Measurements from ENCODE around the gene ZNF222. TPM values are rescaled to one million over a fixed set of nuclear protein-coding genes. Genes with fewer than 3 reads are reported as not detected.

The ZNF222 gene
- total and polyA plus RNA-seq, 2 of the 8 experiments (the other 6 are each of a cell fraction or from before 2014, with no cell fraction given), result 1.7 to 3.4 TPM

DNA sequence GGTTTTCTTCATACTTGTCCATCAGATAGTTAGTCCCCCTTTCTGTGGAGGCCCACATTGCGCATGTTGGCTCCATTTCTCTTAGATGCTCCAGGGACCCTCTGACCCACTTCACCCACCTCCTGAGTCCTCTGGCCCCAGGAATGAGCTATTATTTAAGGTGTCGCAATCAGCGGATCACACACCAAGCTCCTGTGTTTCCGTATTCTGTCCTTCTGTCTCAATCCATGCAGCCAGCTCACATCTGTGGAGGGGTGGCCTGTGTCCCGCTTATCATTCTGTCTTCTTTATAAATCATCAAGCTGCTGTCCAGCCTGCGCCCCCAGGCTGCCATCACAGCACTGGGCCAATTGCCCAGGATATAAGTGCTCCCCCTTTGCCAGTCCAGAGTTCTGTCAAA is 17.7 kb upstream of the ZNF222 start:
- 94% methylated on average over 6 of the region's 6 CpGs; no CpG with 5 or more reads in 1 of the 2 experiments for WGBS, 2 experiments (ENCODE audit: extremely low coverage in 1 of 2, insufficient coverage in 1 of 2, insufficient read length in 1 of 2, insufficient replicate concordance in 2 of 2, low coverage in 1 of 2, low lambda C conversion rate in 2 of 2, missing lambda C conversion rate in 1 of 2)
- no peaks in the 10 kb centered on the region for H3K27me3 ChIP-seq (replicated peaks in 1 of 4; ENCODE audit: control insufficient read depth in 3 of 4, extremely low read depth in 1 of 4, insufficient read depth in 3 of 4, low read length in 3 of 4)
- H2AFZ ChIP-seq (ENCODE audit: low read length), result no peak overlapping the region
- no peak overlapping the region for H3K18ac ChIP-seq (ENCODE audit: extremely low read depth, low read length)
- no peaks in the 10 kb centered on the region for H4K20me1 ChIP-seq (replicated peaks in 1 of 2; ENCODE audit: control insufficient read depth in 1 of 2, insufficient read depth in 2 of 2, low read length in 2 of 2)
- no peak overlapping the region for H2BK12ac ChIP-seq (ENCODE audit: low read depth, low read length)
- no peak overlapping the region for H3K9ac ChIP-seq (replicated peaks in 1 of 4; ENCODE audit: extremely low read depth in 1 of 4, low read depth in 3 of 4, low read length in 3 of 4)
- H2BK15ac ChIP-seq (ENCODE audit: low read length), result no peak overlapping the region
- peaks cover 5% of the 10 kb centered on the region for H3K23me2 ChIP-seq (ENCODE audit: low read depth, low read length)
- H3K79me1 ChIP-seq (ENCODE audit: low read depth, low read length), result no peaks in the 10 kb centered on the region
- H2BK20ac ChIP-seq (ENCODE audit: low read length), result no peak overlapping the region
- ChIA-PET POLR2A (ENCODE audit: partially characterized antibody) (no interaction called here), CTCF (ENCODE audit: partially characterized antibody) (no interaction called here)
- H3K4me2 ChIP-seq (ENCODE audit: insufficient read depth in 1 of 2, low read depth in 2 of 2, low read length in 2 of 2), result no peak overlapping the region
- no peak overlapping the region for H2AK5ac ChIP-seq (ENCODE audit: low read depth, low read length)
- H2BK120ac ChIP-seq (replicated peaks; ENCODE audit: low read depth, low read length), result no peak overlapping the region
- H4K8ac ChIP-seq (ENCODE audit: extremely low read depth, insufficient read depth, low read length), result no peak overlapping the region
- H4K91ac ChIP-seq (replicated peaks; ENCODE audit: insufficient read length, low read length), result no peak overlapping the region
- DNase-seq (ENCODE audit: low read depth in 1 of 2, low spot score in 2 of 2) (no peak), FAIRE-seq (no peak)
- H4K5ac ChIP-seq (ENCODE audit: insufficient read length, low read depth, low read length), result no peak overlapping the region
- no peak overlapping the region for H3K56ac ChIP-seq (replicated peaks; ENCODE audit: insufficient read length, low read depth, low read length)
- H3K4ac ChIP-seq (replicated peaks; ENCODE audit: insufficient read length, low read depth, low read length), result no peak overlapping the region
- H2BK5ac ChIP-seq (ENCODE audit: low read depth, low read length), result no peak overlapping the region
- no peak overlapping the region for H3K27ac ChIP-seq (ENCODE audit: low read depth, low read length)
- TF ChIP-seq CHD2 (IDR thresholded peaks at IDR 0.05; ENCODE audit: low read length), result no peak
- H3K4me1 ChIP-seq (replicated peaks in 1 of 4; ENCODE audit: control insufficient read depth in 3 of 4, insufficient read depth in 4 of 4, low read length in 3 of 4), result peaks cover 0 to 3% (median 0%) of the 10 kb centered on the region in 4 experiments; a peak in 1 of 7 replicates
- H3K36me3 ChIP-seq (ENCODE audit: control insufficient read depth in 2 of 4, insufficient read depth in 4 of 4, low read length in 3 of 4), result peaks cover 2 to 39% (median 28%) of the 10 kb centered on the region in 4 experiments; a peak in 6 of 8 replicates
- H3K9me3 ChIP-seq (ENCODE audit: insufficient read depth in 2 of 2, low read depth in 1 of 2, low read length in 1 of 2), result peaks cover 35 to 36% of the 10 kb centered on the region in 2 experiments
- H3K4me3 ChIP-seq (ENCODE audit: extremely low read depth in 1 of 4, insufficient read depth in 2 of 4, low read depth in 3 of 4, low read length in 4 of 4), result no peak overlapping the region
- no peak overlapping the region for H3K23ac ChIP-seq (ENCODE audit: insufficient read length)
- no peaks in the 10 kb centered on the region for H3K79me2 ChIP-seq (ENCODE audit: control insufficient read depth in 1 of 2, insufficient read depth in 2 of 2, low read length in 2 of 2)
- no peak overlapping the region for H3K14ac ChIP-seq (ENCODE audit: insufficient read length)

Measured in H1 (cell line).